H1 (cell line): Measurements from ENCODE around the gene YIPF1. TPM values are rescaled to one million over a fixed set of nuclear protein-coding genes. Genes with fewer than 3 reads are reported as not detected.

ENCODE experiments used
- ATF2 ChIP-seq: IDR thresholded peaks from 2 replicates; pipeline ENCODE4 v1.6.1; 2012; ENCODE audit warnings: low read length, inconsistent platforms
- BCL11A ChIP-seq, 2 experiments: IDR thresholded peaks; one replicate each; pipeline ENCODE4 v1.6.1; 2011; ENCODE audit warnings: low read depth in 2 of 2, low read length in 2 of 2, mild to moderate bottlenecking in 2 of 2
- CHD2 ChIP-seq: IDR thresholded peaks from 2 replicates; pipeline ENCODE4 v1.6.1; 2012; ENCODE audit warnings: low read length, improper control_type of control experiment
- CTCF ChIP-seq, 3 experiments: IDR thresholded peaks; 1 replicate in 2 of 3; 2 replicates in 1 of 3; pipeline versions ENCODE4 v1.5.1 to v1.6.1; 2011; ENCODE audit warnings: low read length in 3 of 3, mild to moderate bottlenecking in 3 of 3, inconsistent platforms in 2 of 3, low read depth in 1 of 3, moderate library complexity in 1 of 3; ENCODE audit not compliant: insufficient read depth in 1 of 3; ENCODE audit errors: control extremely low read depth in 1 of 3
- E2F6 ChIP-seq: IDR thresholded peaks from 2 replicates; pipeline ENCODE4 v1.6.1; 2012; ENCODE audit warnings: inconsistent platforms
- EGR1 ChIP-seq: IDR thresholded peaks from 2 replicates; pipeline ENCODE4 v1.6.1; 2011; ENCODE audit warnings: low read depth, low read length, borderline replicate concordance
- GABPA ChIP-seq: IDR thresholded peaks from 2 replicates; pipeline ENCODE4 v1.6.1; 2011; ENCODE audit warnings: mild to moderate bottlenecking, low read length, moderate library complexity, borderline replicate concordance; ENCODE audit not compliant: insufficient read depth
- HDAC2 ChIP-seq, 2 experiments: fragments of 300-600 bp in 1 of 2; sonication (generic) in 1 of 2; IDR thresholded peaks; 2 replicates each; pipeline ENCODE4 v1.6.1; 2011 to 2012; ENCODE audit warnings: low read depth in 2 of 2, low read length in 2 of 2, mild to moderate bottlenecking in 2 of 2, moderate library complexity in 2 of 2, borderline replicate concordance in 1 of 2, inconsistent platforms in 1 of 2
- MAFK ChIP-seq: IDR thresholded peaks from 2 replicates; pipeline ENCODE4 v1.6.1; 2012; ENCODE audit warnings: low read depth, mild to moderate bottlenecking, improper control_type of control experiment, low read length
- NRF1 ChIP-seq: IDR thresholded peaks from 2 replicates; pipeline ENCODE4 v1.6.1; 2011; ENCODE audit warnings: mild to moderate bottlenecking, low read depth, low read length, improper control_type of control experiment
- POLR2A ChIP-seq, 2 experiments: IDR thresholded peaks; 1 replicate in 1 of 2; 2 replicates in 1 of 2; pipeline ENCODE4 v1.6.1; 2011; ENCODE audit warnings: low read depth in 2 of 2, low read length in 2 of 2, mild to moderate bottlenecking in 2 of 2; ENCODE audit errors: control extremely low read depth in 1 of 2
- RFX5 ChIP-seq: IDR thresholded peaks from 2 replicates; pipeline ENCODE4 v1.6.1; 2011; ENCODE audit warnings: low read depth, low read length, improper control_type of control experiment, borderline replicate concordance
- SIX5 ChIP-seq: IDR thresholded peaks from 2 replicates; pipeline ENCODE4 v1.6.1; 2011; ENCODE audit warnings: mild to moderate bottlenecking, low read depth, low read length
- TAF7 ChIP-seq: optimal IDR thresholded peaks from 2 replicates; pipeline ENCODE3; 2011; ENCODE audit warnings: low read depth, mild to moderate bottlenecking, inconsistent platforms, low read length, moderate library complexity, borderline replicate concordance
- TEAD4 ChIP-seq: IDR thresholded peaks from 2 replicates; pipeline ENCODE4 v1.6.1; 2012; ENCODE audit warnings: low read depth, low read length, inconsistent platforms, mixed read lengths
- YY1 ChIP-seq: IDR thresholded peaks from 2 replicates; pipeline ENCODE4 v1.6.1; 2011; ENCODE audit warnings: low read depth, mild to moderate bottlenecking, low read length
- polyA plus RNA-seq, 7 experiments: library from polyadenylated mRNA; depleted of rRNA in 3 of 7; stranded (reverse) in 5 of 7; unstranded in 2 of 7; fragments of >200 nt in 5 of 7; fragments of 200-250 nt in 2 of 7; gene quantifications; 1 replicate in 5 of 7; 2 replicates in 1 of 7; 4 replicates in 1 of 7; pipeline versions ENCODE4 v1.2.1 to v1.2.3, GENCODE V29; 2011 to 2013; ENCODE audit warnings: missing spikeins in 2 of 7, mixed read lengths in 2 of 7
- total RNA-seq: library from RNA; stranded (reverse); fragmentation: NEBNext Ultra II Directional; extraction: Animal tissue kit (Norgen Biotek cat#: 25700); gene quantifications from 2 replicates; pipeline ENCODE4 v1.2.1, GENCODE V29; 2021
- TF ChIP-seq, protein P1 (sequence below): IDR thresholded peaks from 2 replicates; pipeline ENCODE4 v1.6.1; 2012; ENCODE audit warnings: inconsistent platforms

The YIPF1 gene
- total and polyA plus RNA-seq, 2 of the 8 experiments (the other 6 are each of a cell fraction or from before 2014, with no cell fraction given) = 31.8 to 53.7 TPM

DNA sequence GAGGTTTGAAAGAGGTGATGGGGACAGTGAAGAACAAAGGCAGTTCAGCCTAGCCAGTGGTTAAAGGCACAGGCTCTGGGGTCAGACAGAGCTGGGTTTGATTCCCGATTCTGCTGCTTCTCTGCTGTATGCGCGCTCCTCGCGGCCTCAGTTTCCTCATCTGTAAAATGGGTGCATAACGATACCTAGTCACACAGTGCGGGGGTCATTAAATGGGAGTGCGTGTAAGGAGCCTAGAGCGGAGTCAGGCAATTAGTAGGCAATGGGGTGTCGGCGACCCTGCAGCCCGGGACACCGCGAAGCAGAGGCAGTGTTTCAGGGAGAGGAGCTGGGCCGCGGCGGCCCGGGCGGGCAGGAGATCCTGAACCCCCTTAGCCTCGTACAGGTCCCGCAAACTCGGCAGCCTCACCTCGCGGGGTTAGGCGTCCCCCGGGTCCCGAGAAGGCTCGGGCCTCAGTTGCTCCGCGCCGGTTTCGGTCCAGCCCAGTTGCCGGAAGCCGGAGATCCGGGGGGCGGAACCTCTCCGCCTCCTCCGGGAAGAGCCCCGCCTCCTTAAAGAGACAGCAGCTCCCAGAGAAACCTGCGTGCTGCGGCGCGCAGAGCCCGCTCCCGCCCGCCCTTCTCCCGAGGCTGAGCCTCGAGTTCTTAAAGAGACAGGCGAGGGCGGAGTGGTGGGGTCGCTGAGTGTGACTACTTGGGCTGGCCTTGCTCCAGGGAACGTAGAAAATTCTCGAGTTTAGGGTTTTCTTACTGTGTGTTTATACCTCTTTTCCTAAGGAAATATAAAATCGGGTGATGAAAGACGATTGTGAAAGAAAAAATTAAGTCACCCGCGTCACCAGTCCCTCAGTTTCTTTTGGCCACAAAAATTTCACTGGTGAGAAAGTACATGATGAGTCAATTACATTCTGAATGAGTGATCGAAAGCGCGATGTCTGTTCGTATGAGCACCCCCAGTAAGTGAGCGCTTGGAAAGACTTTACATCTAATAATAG is at the start of gene YIPF1 (continued):
- TF ChIP-seq MAFK = no peak
- TF ChIP-seq TAF7 = no peak
- peak in 1 of 2 experiments; percentile 99; a peak in 2 of 4 replicates for TF ChIP-seq HDAC2 (IDR thresholded peaks at IDR 0.05; ENCODE audit: borderline replicate concordance in 1 of 2, low read depth in 2 of 2, low read length in 2 of 2)
- no peak for TF ChIP-seq TEAD4
- TF ChIP-seq, protein P1, sequence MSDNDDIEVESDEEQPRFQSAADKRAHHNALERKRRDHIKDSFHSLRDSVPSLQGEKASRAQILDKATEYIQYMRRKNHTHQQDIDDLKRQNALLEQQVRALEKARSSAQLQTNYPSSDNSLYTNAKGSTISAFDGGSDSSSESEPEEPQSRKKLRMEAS = peak; percentile 37
- no peak for TF ChIP-seq NRF1
- no peak for TF ChIP-seq RFX5
- no peak for TF ChIP-seq SIX5
- TF ChIP-seq GABPA = no peak
- TF ChIP-seq CHD2 = no peak
- peak; percentile 72 for TF ChIP-seq E2F6
- no peak for TF ChIP-seq ATF2
- no peak for TF ChIP-seq EGR1
- no peak for TF ChIP-seq YY1
- TF ChIP-seq BCL11A (IDR thresholded peaks at IDR 0.05; ENCODE audit: low read depth in 2 of 2, low read length in 2 of 2) = no peak
- no peak for TF ChIP-seq CTCF (IDR thresholded peaks at IDR 0.05; ENCODE audit: control extremely low read depth in 1 of 3, insufficient read depth in 1 of 3, low read depth in 1 of 3, low read length in 3 of 3)
- TF ChIP-seq POLR2A (IDR thresholded peaks at IDR 0.05; ENCODE audit: control extremely low read depth in 1 of 2, low read depth in 2 of 2, low read length in 2 of 2) = peak in 1 of 2 experiments; percentile 62; a peak in 2 of 3 replicates
